GM18873 (cell line): Measurements from ENCODE around the gene THAP4.

Experiments used
- ATAC-seq: cut with Tn5 transposase; IDR thresholded peaks from one replicate; pipeline ENCODE4 v1.9.1; 2021; ENCODE audit warnings: mild to moderate bottlenecking, moderate library complexity, moderate number of reproducible peaks; ENCODE audit not compliant: unreplicated experiment, low FRiP score

Gene THAP4

GRCh38 chr2:241553512-241553830 lies 83.5 kb downstream of the THAP4 start:
- ATAC-seq: no peak

- ATAC-seq: no peak
Observed at GRCh38 chr2:241551998-241552737, 84.8 kb downstream of the THAP4 start.

GRCh38 chr2:241551599-241551997 lies 85.4 kb downstream of the THAP4 start:
- no peak for ATAC-seq

- no peak for ATAC-seq
Observed at GRCh38 chr2:241550616-241551580, 86.1 kb downstream of the THAP4 start.

GRCh38 chr2:241548451-241548835 lies 88.5 kb downstream of the THAP4 start:
- no peak for ATAC-seq

GRCh38 chr2:241547781-241548450 lies 89.0 kb downstream of the THAP4 start:
- no peak for ATAC-seq

- no peak for ATAC-seq
Observed at GRCh38 chr2:241546771-241547498, 90.0 kb downstream of the THAP4 start.

GRCh38 chr2:241545523-241546473 lies 91.2 kb downstream of the THAP4 start:
- no peak for ATAC-seq

GRCh38 chr2:241545106-241545505 lies 91.9 kb downstream of the THAP4 start:
- no peak for ATAC-seq

GRCh38 chr2:241542278-241542605 lies 94.7 kb downstream of the THAP4 start:
- ATAC-seq: no peak

- no peak for ATAC-seq
Observed at GRCh38 chr2:241541564-241542277, 95.2 kb downstream of the THAP4 start.

- ATAC-seq: no peak
Observed at GRCh38 chr2:241540771-241541561, 96.0 kb downstream of the THAP4 start.

- no peak for ATAC-seq
Observed at GRCh38 chr2:241540401-241540770, 96.6 kb downstream of the THAP4 start.

GRCh38 chr2:241539616-241540374 lies 97.2 kb downstream of the THAP4 start:
- no peak for ATAC-seq

- ATAC-seq: no peak
Observed at GRCh38 chr2:241538838-241539615, 97.9 kb downstream of the THAP4 start.

- no peak for ATAC-seq
Observed at GRCh38 chr2:241535871-241536655, 100.9 kb downstream of the THAP4 start.
